Measurements from ENCODE around the gene KDM4D. TPM values are rescaled to one million over a fixed set of nuclear protein-coding genes. Genes with fewer than 3 reads are reported as not detected.

Gene KDM4D
- total RNA-seq, 1 donor from 2014 or later: 0.59 TPM

DNA sequence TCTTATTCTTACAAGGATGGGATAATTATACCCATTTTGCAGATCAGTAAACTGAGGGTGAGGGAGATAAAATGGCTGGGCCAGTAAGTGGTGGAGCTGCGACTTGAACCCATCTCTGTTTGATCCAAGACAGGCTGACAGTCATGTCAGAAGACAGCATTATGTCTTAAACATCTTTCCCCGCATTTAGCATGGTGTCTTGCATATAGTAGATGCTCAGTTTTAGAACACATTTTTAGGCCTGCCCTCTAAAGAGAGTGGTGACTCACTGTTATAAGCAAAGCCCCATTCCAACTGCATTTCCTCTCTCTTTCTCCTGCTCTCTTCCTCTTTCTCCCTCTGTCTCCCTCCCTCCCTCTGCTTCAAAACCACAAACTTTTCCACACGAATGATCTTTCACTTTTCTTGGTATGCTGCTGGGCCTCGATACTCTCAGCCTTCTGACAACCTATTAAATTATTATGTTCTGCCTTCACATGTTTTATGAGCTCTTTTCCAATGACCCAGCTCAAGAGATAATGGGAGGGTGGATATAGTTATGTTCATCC is 25.4 kb upstream of the KDM4D start:
- ATAC-seq (no peak), DNase-seq (no peak)
- intact Hi-C loops (cut with micrococcal nuclease): no loop called here

DNA sequence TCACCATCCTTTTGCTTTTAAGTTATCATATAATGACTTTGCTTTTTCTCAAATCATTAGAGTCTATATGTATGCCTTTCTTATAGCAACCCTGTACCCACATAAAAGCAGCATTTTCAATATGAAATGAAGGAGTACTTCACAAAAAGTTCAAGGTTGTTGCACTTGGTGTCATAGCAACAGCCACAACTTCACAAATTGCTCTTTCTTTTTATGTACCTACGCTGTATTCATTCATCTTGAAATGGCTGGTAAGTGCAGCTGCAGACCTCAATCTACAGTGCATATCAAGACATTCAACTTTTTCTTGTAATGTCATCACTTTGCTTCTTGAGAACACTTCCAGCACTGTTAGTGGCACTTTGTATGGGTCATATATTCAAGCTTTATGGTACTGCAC is 18.8 kb upstream of the KDM4D start:
- intact Hi-C loops (cut with micrococcal nuclease): no loop called here
- no peak for ATAC-seq
- no peak for DNase-seq

DNA sequence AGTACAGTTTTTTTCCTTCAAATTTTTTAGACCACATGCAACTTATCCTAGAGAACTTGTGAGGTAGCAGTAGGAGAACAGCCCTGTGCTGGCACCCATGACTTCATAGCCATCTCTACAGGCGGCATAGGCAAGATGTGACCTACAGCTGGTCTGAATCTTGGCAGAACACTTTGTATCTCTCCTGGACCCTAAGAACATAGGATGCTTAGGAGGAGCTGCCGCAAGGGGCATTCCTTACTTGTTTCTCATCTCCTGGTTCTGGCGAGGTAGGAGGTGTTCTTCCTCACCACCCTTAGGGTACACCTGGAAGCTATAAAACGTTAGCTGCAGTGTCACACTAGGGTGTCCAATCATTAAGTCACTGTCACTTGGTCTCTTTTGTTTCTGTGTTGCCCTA is 16.5 kb upstream of the KDM4D start:
- ATAC-seq (no peak), DNase-seq (no peak)

DNA sequence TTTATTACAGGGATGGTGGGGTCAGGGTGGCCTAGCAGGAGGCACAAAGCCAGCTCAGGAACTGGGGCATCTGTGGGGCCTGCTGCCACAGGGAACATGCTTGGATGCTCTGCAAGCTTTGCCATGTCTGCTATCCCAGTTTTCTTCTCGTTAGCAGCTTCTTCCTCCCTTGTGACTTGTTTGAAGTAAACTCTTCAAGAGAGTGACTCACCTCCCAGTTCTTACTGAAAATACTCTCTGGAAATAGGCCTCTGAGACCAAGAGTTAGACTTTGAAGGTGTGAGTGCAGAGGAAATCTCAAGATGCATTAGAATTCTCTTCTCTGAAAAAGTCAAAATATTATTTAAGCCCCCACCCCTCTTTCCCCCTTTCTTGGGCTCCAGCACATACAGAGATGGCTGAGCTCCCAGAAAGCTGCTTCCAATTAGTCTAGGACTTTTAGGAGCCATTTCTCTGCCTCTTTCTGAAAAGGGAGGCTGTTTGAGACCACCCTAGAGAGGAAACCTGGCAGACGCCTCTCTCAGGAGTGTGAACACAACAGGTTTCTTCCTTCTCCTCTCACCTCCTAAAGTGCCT is 15.3 kb upstream of the KDM4D start:
- intact Hi-C loops (cut with micrococcal nuclease): no loop called here
- DNase-seq (no peak), ATAC-seq (no peak)

More for the DNA sequence above, 16.5 kb upstream of the KDM4D start:
- intact Hi-C loops (cut with micrococcal nuclease): no loop called here

DNA sequence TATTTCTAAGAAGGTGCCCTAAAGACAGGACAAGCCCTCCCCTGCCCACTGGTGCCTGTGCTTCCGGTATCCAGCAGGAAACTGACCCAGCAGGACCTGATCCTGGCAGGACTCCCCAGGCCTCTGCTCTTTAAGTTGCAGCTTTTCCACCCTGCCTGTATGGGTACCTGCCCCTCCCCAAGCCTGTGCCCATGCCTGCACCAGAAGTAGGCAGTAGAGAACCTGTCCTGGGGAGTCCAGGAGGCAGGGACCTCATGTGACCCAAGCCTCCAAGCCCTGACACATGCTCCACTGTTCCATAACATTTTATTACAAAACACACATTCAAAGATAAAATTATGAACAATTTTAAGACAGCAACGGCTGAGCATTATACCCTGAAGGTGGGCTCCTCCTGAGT is 14.3 kb upstream of the KDM4D start:
- ATAC-seq (no peak), DNase-seq (no peak)
- intact Hi-C loops (cut with micrococcal nuclease): no loop called here

DNA sequence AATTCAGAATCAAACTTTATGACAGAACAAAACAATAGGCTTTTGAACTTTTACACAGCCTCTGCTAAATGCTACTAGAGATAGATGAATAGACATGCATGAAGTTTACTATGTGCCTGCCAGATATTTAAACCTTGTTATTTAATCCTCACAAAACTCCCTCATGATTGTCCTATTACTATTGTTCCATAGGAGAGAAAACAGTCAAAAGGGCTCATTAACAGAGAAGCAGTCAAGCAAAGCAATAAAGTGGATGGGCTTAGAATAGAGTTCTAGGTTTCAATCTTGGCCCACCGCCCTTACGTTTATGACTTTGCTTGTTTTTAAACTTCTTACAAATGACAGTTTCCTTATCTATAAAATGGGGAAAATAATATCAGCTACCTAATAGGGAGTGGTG is 13.0 kb upstream of the KDM4D start:
- no peak for DNase-seq
- intact Hi-C loops (cut with micrococcal nuclease): no loop called here

DNA sequence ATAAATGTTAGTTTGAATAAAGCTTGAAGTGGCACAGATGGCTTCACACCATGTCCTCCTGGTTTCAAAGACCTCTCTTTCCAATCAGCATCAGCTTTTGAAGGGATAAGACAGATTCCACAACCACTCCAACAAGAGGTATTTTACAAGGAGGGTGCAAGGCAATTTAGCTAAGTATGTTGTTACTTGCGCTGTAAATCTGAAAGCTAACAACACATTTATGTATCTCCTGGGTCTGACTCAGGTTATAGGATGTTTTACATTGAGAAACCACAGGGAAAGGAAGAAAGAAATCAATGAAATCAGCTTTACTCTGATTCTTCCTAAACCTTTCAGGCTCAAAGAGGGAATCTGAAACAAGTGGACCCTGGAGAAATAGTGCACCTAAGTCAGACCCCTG is 12.3 kb upstream of the KDM4D start:
- DNase-seq: no peak
- intact Hi-C loops (cut with micrococcal nuclease): no loop called here
- no peak for ATAC-seq

More for the DNA sequence above, 13.0 kb upstream of the KDM4D start:
- ATAC-seq: no peak

DNA sequence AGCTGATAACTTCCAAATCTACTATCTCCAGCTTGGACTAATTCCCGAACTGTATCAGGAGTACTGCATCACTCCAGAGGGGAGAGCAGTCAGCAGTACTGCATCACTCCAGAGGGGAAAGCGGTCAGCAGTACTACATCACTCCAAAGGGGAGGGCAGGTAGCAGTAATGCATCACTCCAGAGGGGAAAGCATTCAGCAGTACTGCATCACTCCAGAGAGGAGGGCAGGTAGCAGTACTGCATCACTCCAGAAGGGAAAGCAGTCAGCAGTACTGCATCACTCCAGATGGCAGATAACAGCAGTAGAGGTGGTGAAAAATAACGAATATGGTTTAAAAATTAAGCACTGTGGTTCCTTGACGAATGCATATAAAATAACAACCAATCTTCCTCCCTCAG is 8.6 kb upstream of the KDM4D start:
- intact Hi-C loops (cut with micrococcal nuclease): no loop called here
- ATAC-seq: no peak
- DNase-seq: no peak

DNA sequence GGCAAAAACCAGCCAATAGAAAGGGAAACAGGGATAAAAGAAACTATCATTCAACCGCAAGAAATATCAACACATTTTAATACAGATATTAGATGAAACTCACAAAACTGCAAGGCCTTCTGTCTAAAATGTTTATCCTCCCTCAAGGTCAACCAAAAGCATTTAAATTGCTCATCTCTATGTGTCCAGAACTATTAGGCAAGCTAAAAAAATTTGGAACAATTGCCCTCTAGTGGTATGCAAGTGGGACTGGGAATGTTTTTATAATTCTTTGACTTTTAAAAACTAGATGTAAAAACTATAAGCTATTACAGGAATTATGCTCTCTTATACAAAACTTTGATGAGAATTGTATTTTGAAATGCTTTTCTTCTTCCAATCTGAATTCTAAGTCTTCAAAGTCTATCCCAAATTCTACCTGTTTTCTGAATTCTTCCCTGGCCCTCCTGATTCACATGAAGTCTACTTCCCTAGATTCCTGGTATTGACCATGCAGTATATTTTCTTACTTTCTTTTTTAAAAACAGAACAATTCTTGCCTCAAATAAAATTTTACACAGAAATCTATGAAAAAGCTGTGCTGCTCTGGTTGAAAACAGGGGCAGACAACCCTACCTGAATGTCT is 5.1 kb upstream of the KDM4D start:
- no peak for ATAC-seq
- DNase-seq: no peak
- intact Hi-C loops (cut with micrococcal nuclease): no loop called here

DNA sequence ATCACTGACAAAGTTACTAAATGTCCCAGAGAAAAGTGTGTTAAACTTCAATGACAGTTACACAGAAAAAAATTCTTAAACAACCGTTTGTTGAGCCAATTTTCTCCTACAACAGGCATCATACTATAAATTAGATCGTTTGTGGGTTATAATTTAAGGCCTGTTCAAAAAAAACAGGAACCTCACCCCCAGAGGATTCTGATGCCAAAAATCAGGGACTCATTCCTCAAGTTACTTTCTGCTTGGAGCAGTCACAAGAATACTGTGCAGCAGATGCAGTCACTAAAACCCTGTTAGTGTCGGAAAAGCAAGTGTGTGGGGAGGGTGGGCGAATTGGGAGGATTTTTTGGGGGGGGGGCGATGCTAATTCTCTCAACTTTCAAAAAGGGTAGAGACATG is 810 bp upstream of the KDM4D start:
- DNase-seq (no peak), ATAC-seq (no peak)
- intact Hi-C loops (cut with micrococcal nuclease): loop anchor here (10.0 kb wide), 1 partner anchor 92 kb away; the partner anchor contains the start of gene SRSF8

DNA sequence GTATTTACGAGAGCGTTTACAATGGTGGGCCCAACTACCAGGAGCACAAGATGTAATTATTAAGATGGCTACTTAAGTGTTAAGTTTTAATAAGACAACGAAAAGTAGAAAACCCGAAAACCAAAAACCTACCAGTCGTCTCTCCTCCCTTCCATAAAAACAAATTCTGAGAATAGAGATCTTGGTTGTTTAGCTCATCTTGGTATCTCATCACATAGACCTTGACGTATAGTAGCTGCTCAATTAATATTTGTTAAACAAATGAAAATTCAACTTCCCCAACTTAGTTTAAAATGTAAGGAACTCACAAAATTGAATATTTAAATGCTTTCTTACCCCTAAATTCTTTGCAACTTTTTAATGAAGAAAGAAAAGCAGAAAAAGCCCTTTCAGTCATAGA is 669 bp downstream of the KDM4D start:
- DNase-seq: no peak
- intact Hi-C loops (cut with micrococcal nuclease): loop anchor here (10.0 kb wide), 1 partner anchor 91 kb away; the partner anchor contains the start of gene SRSF8
- no peak for ATAC-seq

DNA sequence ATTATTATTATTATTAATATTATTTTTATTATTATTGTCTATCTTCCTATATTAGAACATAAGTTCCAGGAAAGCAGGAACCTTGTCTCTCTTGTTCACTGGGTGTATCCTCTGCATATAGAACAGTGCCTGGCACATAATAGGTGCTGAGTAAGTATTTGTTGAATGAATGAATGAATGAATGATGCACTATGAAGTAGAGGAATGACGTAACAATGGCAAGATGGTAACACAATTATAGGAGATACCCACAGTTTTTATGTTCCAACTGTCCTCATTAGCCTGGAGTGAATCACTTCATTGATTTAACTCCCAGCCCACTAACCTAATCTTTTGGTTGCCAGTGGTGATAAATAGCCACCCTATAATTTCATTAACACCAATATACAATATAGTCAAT is 2.1 kb downstream of the KDM4D start:
- DNase-seq: no peak
- no peak for ATAC-seq
- intact Hi-C loops (cut with micrococcal nuclease): loop anchor here (10.0 kb wide), 1 partner anchor 89 kb away; the partner anchor contains the start of gene SRSF8

DNA sequence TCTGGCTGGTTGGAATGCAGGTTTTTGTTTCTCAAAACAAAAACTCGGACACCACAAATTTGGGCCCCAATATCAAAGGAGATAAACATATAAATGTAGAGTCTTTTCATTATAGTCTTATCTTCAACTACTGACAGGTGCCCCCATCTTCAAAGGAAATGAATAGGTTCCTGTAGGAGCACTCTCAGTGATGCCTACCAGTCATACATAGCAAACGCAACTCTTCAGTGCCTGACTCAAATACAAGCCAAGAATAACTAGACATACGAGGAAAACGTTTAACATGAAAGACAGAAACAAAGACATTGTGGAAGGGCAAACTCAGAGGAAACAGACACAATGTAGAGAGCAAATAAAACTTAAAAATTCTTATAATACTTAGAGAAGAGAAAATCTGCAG is 13.9 kb downstream of the KDM4D start:
- DNase-seq (no peak), ATAC-seq (no peak)
- intact Hi-C loops (cut with micrococcal nuclease): no loop called here

DNA sequence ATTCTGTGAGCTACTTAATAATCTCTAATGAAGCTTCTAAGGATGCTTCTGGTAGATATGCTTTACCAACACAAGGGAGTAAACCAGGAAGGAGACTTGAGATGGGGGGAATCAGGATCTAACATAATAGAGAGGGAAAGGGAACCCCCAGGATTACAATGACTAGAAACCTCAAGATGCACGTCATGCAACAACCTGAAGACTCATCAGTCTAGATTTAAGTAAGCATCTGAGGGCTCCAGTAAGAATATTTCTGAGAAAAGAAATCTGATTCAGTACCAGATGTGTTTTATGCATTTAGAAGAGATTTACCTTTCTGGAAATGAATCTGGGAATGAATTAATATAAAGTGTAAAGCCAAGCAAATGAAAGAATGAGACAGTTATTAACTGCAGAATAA is 15.2 kb downstream of the KDM4D start:
- intact Hi-C loops (cut with micrococcal nuclease): no loop called here
- DNase-seq (no peak), ATAC-seq (no peak)

DNA sequence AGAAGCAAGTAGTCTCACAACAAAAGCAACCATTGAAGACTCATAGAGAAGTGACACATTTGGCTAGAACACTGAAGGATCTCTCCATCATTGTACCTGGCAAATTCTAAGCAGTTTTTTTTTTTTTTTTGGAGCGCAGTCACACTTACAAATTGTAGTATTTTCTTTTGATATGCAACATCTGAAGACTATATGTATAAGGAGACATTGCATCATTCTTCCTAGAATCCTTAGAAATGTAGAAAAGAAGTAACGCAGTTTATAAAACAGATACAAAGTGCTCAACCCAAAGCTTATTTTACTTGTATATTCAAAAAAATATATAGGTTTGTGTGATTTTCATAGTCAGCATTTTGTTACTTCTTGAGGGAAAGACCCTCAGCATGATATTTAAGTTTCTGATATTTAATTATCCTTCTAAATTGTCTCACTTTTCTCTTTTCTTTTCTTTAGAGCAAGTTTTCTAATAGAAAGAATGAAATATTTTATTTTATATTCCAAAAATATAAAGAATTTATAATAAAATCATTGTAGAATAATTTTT is 20.0 kb downstream of the KDM4D start:
- intact Hi-C loops (cut with micrococcal nuclease): no loop called here
- no peak for ATAC-seq
- DNase-seq: no peak

DNA sequence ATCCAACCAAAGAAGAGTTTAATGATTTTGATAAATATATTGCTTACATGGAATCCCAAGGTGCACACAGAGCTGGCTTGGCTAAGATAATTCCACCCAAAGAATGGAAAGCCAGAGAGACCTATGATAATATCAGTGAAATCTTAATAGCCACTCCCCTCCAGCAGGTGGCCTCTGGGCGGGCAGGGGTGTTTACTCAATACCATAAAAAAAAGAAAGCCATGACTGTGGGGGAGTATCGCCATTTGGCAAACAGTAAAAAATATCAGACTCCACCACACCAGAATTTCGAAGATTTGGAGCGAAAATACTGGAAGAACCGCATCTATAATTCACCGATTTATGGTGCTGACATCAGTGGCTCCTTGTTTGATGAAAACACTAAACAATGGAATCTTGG is 23.9 kb downstream of the KDM4D start:
- DNase-seq (no peak), ATAC-seq (no peak)
- intact Hi-C loops (cut with micrococcal nuclease): no loop called here

DNA sequence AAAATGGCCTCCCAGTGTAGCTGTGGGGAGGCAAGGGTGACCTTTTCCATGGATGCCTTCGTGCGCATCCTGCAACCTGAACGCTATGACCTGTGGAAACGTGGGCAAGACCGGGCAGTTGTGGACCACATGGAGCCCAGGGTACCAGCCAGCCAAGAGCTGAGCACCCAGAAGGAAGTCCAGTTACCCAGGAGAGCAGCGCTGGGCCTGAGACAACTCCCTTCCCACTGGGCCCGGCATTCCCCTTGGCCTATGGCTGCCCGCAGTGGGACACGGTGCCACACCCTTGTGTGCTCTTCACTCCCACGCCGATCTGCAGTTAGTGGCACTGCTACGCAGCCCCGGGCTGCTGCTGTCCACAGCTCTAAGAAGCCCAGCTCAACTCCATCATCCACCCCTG is 24.8 kb downstream of the KDM4D start:
- DNase-seq (no peak), ATAC-seq (no peak)
- intact Hi-C loops (cut with micrococcal nuclease): no loop called here

DNA sequence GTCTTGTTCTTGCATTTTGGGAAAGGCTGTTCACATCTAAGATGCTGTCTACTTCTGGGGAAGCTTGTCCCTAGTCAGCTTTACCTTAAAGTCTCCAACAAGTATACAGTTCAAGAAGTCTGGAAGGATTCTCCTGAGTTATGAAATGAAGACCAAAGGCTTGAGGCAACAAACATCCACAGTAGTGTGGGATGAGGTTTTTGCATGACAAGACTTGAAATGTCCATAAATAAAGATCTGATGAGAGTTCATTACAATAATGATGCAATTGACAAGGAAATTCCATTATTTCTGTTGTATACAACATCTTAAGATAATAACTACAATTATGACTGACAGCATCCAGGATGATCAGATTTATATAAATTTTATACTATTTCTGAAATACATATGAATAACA is 30.2 kb downstream of the KDM4D start:
- no peak for ATAC-seq
- intact Hi-C loops (cut with micrococcal nuclease): no loop called here
- DNase-seq: no peak

DNA sequence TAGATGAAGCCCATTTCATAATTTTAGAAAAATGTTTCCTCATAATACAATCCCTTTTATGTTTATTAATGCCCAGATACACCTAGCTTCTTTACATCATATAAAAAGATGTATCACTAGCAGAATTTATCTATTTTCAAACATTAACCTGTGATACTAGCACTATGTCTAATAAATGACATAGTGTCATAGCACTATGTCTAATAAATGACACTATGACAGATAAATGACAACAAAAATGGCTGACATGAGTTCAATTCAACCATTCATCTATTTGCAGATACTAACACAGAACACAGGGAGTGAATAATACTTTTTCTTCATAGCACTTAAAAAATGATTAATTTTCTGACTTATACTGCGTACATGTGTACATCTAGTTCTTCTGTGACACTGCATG is 32.1 kb downstream of the KDM4D start:
- no peak for DNase-seq
- no peak for ATAC-seq
- intact Hi-C loops (cut with micrococcal nuclease): no loop called here

DNA sequence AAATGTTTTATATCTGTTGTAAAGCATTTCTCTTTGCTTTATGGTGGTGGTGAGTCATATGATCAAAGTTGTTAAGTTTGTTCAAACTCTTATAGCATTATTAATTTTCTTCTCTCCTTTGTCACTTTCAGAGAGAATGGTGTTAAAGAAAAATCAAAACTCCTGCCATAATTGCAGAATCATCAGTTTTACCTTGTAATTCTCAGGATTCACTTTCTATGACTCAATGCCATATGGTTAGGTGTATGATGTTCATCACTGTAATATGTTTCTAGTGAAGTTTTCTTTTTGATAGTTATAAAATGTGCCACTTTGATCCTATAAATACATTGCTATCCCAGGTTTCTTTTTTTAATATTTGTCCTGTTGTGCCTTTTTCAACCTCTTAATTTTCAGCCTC is 37.9 kb downstream of the KDM4D start:
- ATAC-seq (no peak), DNase-seq (no peak)
- intact Hi-C loops (cut with micrococcal nuclease): no loop called here

Measured in left ventricle myocardium superior (tissue), 1 donor.